ENCODE measurements around the gene SH3GL2.
A peak's percentile ranks its signal among the peaks of the same experiment; 100 is the strongest.

SH3GL2 gene

DNA sequence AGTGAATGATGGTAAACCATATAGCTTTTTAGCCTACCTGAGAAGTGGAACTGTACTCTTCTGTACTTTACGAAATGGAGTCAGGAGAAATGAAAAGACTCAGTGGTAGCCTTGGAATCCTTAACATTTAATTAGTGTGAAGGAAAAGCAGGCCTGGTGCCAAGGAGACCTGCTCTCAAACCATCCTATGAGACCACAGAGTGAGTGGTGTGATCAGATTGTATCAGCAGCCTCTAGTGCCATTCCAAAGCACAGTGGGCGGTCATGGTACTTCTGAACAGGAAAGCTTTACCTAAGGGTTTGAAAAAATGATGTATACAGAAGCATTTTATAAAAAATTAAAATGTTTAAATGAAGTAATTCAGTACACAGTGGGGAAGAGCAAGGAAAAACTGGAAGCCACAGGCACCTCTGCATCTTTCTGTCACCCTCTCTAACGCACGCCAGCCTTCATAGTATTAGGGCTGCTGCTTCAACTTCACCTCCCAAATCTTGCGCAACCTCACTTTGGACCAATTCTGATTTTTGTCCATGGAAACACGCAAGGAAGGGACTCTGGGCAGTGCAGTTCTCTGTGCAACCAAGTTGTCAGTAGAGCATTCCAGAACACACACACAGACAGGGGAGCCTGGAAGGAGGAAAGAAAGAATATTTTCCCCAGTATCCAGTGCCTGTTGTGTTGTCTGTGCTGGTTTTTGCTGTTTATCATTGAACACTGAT, 203.7 kb downstream of the SH3GL2 start:
- TF ChIP-seq, protein P1, sequence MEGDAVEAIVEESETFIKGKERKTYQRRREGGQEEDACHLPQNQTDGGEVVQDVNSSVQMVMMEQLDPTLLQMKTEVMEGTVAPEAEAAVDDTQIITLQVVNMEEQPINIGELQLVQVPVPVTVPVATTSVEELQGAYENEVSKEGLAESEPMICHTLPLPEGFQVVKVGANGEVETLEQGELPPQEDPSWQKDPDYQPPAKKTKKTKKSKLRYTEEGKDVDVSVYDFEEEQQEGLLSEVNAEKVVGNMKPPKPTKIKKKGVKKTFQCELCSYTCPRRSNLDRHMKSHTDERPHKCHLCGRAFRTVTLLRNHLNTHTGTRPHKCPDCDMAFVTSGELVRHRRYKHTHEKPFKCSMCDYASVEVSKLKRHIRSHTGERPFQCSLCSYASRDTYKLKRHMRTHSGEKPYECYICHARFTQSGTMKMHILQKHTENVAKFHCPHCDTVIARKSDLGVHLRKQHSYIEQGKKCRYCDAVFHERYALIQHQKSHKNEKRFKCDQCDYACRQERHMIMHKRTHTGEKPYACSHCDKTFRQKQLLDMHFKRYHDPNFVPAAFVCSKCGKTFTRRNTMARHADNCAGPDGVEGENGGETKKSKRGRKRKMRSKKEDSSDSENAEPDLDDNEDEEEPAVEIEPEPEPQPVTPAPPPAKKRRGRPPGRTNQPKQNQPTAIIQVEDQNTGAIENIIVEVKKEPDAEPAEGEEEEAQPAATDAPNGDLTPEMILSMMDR (conservative IDR thresholded peaks at IDR 0.05): no peak
- H3K27ac ChIP-seq: no peak overlapping the region

DNA sequence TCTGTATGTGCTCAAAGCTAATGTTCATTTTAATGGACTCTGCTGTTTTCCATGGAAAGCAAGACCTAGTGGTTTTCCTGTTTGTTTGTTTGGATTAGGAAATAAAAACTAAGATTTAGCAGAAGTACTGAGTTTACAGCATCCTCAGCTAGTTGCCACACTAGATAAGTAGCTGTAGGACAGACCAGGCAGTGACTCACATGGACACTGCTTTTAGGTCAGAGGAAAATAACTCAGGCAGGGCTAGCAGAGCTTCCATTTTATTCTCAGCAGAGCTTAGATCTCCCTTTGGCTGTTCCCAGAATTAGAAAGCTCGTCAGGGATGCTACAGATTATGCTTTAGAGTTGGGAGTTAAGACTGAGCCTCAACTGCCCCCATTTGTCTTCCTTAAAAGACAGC, 204.4 kb downstream of the SH3GL2 start:
- no peak overlapping the region for H3K27ac ChIP-seq
- TF ChIP-seq, protein P1 (conservative IDR thresholded peaks at IDR 0.05): no peak

DNA sequence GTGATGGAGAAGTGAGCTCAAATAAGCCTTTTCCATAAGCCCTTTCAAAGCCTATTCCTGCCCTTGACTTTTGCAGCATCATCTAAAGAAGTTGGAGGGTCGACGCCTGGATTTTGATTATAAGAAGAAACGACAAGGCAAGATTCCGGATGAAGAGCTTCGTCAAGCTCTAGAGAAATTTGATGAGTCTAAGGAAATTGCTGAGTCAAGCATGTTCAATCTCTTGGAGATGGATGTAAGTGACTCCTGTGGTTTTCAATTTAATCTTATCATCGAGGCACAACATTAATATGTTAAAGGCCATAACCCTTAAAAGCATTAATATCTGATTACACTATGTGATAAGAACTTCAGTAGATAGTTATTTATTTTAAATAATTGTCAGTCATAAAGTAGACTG, 210.4 kb downstream of the SH3GL2 start:
- TF ChIP-seq, protein P1 (conservative IDR thresholded peaks at IDR 0.05): no peak
- H3K27ac ChIP-seq: no peak overlapping the region

DNA sequence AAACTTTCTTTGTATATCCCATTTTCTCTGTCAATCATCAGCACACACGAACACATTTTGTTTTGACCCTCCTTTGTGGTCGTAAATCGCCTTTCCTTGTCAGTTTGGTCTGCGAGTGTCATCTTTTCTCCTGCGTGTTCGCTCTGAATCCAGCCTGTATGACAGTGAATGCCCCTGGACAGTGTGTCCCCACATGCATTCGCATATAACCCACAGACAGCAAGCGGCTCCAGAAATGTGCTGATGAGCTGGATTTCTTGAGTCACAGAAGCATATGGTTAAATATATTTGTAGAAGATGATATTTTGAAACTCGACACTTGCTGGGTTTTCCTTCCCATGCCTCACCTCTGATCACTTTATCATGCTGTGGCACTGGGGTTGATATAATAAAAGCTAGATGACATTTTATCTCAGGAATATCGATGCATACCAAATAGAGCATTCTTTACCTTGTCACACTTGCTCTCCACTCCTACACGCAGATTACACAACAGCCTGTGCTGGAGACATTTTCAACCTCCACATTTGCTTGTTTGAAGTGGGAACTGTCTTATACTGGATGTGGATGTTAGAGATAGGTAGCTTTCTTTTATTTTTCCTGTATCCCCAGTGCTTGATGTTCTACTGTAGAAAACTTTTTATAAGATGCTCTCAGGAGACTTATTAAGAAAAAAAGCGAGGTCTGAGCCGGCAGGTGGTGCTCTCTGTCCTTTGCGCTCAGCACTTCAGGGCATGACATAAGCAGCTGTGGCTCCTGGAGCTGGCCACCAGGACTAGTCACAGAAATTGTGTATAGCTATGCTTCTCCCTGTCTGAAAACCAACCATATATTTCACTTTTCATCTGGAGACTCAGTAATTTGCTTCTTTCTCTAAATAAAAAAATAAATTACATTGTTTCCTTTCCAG, 215.1 kb downstream of the SH3GL2 start:
- no peak overlapping the region for H3K27ac ChIP-seq
- TF ChIP-seq, protein P1 (conservative IDR thresholded peaks at IDR 0.05): peak; percentile 87

DNA sequence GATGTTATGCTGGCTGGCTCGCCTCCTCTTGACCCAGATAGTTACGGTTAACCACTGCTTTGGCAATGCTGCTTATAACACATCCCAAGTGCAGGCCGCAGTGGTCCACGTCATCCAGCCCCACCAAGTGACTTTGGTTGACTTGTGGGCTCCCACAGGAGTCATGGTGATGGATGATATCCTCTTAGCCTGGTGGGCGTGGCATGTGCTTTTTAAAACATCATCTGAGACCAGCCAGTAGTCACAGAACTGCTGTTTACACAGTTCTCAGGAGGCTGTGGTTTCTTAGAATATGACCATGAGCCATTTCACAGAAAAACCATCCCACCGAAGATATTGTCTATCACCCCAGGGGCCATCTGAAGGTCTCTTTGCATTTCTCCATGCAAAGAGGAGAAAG, 216.9 kb downstream of the SH3GL2 start:
- no peak overlapping the region for H3K27ac ChIP-seq
- TF ChIP-seq, protein P1 (conservative IDR thresholded peaks at IDR 0.05): no peak

DNA sequence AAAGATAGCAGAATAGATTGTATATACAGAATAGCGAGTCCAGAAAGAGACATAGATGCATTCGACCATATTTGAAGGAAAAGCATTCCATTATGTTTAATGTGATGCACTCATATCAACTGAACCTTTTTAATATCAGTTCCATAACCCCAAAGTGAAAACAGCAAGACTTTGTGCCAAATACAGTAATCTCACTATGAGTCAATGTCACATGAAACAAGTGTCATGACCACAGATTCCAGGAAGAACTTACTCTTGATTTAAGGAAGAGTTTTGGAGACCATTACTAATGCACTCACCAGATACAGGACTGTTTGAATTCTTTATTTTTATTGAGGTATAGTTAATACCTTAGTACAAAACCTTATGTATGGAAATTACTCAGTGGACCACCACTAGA, 220.5 kb downstream of the SH3GL2 start:
- TF ChIP-seq, protein P1 (conservative IDR thresholded peaks at IDR 0.05): no peak
- no peak overlapping the region for H3K27ac ChIP-seq

DNA sequence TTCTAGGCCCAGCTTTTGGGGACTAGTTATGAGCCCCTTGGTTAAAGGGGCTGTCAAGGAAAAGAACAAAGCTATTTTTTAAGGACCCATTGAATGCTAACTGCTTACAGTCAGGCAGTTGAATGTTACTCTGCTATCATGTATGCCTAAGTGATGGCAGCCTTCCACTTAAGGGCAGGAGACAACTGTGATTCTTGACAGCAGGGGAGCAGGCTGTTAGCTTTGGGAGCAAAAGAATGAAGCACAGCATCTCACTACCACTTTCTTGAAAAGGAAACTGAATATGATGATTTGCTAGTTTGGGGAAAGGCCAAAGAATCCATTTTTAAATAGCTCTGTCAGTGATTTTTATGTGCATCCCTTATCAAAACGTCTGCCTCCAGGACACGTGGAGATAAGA, 221.6 kb downstream of the SH3GL2 start:
- TF ChIP-seq, protein P1 (conservative IDR thresholded peaks at IDR 0.05): no peak
- no peak overlapping the region for H3K27ac ChIP-seq
